NAMALWA (cell line): ENCODE data around the gene DNAAF2.
"Not testable (repeated sequence)": the region's sequence is repeated elsewhere in the genome, so short reads cannot be mapped to it uniquely, and the experiment has no call there.

Experiments
- DNase-seq: peaks from one replicate; pipeline ENCODE4 v3.0.0-alpha.2; 2015; ENCODE audit warnings: low spot score

DNAAF2 gene

DNA sequence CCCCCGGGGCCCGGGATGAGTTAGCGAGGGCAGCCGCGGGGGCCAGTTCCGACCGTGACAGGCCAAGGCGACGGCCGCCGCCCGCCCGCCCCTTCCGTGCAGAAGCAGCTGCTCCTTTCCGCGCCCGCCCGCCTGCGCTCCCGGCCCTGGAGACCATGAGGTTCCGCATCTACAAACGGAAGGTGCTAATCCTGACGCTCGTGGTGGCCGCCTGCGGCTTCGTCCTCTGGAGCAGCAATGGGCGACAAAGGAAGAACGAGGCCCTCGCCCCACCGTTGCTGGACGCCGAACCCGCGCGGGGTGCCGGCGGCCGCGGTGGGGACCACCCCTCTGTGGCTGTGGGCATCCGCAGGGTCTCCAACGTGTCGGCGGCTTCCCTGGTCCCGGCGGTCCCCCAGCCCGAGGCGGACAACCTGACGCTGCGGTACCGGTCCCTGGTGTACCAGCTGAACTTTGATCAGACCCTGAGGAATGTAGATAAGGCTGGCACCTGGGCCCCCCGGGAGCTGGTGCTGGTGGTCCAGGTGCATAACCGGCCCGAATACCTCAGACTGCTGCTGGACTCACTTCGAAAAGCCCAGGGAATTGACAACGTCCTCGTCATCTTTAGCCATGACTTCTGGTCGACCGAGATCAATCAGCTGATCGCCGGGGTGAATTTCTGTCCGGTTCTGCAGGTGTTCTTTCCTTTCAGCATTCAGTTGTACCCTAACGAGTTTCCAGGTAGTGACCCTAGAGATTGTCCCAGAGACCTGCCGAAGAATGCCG, 13.7 kb downstream of the DNAAF2 start:
- peak; percentile 47 for DNase-seq

- peak; percentile 93 for DNase-seq
Observed at GRCh38 chr14:49620182-49621113, 14.6 kb downstream of the DNAAF2 start, which contains the start of the genes MGAT2 and RPL36AL. TSS of gene MGAT2 (plus strand) at chr14:49620799. CDS start at chr14:49621269, 470 bp downstream. TSS of gene RPL36AL (minus strand) at chr14:49620626. CDS start at chr14:49619104, 1,522 bp downstream.

DNA sequence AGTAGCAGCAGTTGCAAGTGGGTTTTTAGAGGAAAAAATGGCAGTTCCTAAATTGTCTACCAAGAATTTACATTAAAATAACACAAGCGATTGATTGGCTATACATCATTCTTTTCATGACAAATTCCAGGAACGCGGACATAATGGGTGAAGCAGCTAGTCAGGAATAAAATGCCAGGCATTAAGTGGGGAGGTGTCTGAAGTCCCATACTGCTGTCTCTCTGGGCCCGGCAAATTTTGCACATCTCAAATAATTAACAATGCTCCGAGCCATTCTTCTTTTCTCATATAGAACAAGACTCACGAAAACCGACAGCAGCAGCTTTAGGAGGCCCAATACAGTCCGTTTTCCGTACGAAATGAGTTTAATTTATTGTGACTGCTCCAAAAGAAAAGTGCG, 15.3 kb downstream of the DNAAF2 start:
- no peak for DNase-seq

- DNase-seq = not testable (repeated sequence)
Observed at GRCh38 chr14:49619273-49619672, 15.8 kb downstream of the DNAAF2 start.

GRCh38 chr14:49617852-49618519, 17.1 kb downstream of the DNAAF2 start:
- no peak for DNase-seq

GRCh38 chr14:49615776-49616175, 19.3 kb downstream of the DNAAF2 start:
- DNase-seq = no peak

DNA sequence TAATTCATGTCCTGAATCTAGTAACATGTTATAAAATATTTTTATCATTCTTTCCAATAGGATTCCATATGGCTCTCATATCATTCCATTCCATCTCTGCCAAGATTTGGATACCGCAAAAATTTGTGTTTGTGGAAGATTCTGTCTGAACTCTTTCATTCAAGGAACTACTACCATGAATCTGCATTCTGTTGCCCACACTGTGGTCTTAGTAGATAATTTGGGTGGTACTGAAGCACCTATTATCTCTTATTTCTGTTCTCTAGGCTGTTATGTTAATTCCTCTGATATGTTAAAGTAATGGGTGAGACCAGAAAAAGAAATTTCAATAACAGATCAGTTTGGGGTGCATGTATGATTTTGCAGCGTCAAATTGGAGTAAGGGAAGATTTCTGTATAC, 20.8 kb downstream of the DNAAF2 start:
- DNase-seq = no peak

GRCh38 chr14:49612671-49613070, 22.4 kb downstream of the DNAAF2 start:
- no peak for DNase-seq

DNA sequence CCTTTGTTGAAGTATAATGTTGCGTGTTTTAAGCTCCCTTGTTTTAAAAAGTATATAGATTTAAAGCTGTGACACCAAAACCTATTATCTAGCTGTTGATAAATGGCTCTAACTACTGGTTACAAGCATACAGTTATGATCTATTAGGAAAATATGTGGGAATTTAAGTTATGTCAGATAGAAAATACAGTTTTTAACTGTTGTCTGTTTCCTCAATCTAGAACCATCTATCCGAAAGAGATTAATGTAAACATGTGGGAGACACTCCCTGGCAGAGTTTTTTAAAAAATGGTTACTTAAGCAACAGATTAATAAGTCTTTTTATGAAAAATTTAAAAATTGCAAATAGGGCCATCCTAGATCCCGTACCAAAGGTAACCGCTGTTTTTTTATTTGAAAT, 22.8 kb downstream of the DNAAF2 start:
- DNase-seq = no peak

DNA sequence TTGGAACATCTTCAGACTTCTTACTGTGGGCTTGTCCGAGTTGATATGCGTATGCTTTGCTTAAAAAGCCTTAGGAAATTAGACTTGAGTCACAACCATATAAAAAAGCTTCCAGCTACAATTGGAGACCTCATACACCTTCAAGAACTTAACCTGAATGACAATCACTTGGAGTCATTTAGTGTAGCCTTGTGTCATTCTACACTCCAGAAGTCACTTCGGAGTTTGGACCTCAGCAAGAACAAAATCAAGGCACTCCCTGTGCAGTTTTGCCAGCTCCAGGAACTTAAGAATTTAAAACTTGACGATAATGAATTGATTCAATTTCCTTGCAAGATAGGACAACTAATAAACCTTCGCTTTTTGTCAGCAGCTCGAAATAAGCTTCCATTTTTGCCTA, 27.5 kb downstream of the DNAAF2 start:
- DNase-seq = no peak

DNA sequence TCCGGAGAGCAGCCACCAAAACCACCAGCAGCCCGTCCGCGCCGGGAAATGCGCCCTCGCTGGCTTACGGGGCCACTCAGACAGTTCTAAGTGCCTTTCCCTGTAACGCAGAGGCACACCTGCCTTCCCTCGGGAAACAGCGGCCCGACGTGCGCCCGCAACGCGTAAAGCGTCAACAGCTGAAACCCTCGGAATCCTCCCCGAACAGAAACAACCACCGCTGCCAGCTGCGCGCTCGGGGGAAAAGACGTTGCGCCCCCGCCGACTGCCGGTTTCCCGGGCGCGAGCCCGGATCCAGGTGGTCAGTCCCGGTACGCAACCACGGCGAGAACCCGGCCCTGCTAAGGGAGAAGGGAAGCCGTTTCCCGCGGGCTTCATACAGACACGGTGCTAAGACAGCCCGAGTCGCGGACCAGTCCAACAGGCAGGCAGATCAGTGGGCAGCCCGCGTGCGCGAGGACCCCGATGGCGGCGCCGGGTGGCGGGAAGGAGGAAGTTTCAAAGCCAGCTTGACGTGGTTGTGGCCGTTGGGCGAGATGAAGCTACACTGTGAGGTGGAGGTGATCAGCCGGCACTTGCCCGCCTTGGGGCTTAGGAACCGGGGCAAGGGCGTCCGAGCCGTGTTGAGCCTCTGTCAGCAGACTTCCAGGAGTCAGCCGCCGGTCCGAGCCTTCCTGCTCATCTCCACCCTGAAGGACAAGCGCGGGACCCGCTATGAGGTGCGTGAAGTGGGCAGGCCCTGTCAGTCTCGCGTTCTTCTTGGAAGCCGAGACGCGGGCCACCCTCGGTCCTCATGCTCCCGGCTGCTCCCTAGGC, 36.4 kb downstream of the DNAAF2 start, which contains the start of gene LRR1:
LRR1 (plus strand) TSS at position 456 of the 816 bp plus-strand sequence; CDS start at position 537, 81 bp downstream.
- peak; percentile 71 for DNase-seq

- no peak for DNase-seq
Observed at GRCh38 chr14:49598189-49598484, 36.9 kb downstream of the DNAAF2 start.

DNA sequence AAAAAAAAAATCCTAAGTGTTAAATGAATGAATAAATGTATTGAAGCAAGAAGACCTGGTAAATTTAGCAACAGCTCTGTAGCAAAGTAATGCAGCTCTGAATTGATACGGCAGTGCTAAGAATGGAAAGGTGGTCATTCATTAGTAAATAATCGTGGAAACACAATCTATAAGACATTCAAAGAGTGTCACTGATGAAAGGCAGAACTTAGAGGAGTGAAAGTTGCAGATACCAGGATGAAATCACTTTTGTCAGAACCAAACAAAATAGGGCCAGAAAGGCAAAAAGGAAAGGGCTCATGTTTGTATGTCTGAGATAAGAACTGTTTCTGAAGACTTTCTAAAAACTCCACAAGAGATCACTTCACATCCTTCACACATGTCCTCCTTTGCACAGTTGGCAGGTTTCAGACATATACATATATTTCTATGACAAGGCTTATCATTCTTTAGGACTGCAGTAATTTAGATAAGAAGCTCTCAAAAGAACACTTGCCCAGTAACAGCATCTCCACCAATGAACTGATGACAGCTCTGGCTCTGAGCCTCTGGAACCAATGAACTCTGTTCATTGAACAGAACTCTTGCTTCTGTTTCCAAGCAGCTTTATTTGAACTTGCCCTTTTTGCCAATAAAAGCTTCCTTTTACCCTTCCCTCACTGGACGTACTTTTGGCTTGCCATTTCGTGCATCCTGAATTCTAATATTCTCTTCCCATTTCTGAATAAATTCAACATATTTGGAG, 40.5 kb downstream of the DNAAF2 start:
- DNase-seq = no peak

DNA sequence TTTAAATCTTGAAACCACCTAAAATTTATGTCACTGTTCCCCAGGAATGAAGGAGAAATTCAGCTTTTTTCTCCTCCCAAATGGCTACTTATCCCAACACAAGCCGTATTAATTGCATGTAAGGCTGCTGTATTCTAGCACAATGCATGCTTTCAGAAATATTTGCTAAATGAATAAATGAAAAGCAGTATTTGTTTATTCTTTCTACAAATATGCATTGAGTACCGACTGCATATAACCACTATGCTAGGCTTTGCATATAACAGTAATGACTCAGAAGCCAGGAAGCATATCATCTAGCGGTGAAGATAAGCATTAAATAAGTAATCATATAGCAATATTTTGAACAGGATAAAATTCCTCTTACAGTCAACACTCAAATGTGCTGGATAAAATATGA, 42.0 kb downstream of the DNAAF2 start:
- DNase-seq = no peak

DNA sequence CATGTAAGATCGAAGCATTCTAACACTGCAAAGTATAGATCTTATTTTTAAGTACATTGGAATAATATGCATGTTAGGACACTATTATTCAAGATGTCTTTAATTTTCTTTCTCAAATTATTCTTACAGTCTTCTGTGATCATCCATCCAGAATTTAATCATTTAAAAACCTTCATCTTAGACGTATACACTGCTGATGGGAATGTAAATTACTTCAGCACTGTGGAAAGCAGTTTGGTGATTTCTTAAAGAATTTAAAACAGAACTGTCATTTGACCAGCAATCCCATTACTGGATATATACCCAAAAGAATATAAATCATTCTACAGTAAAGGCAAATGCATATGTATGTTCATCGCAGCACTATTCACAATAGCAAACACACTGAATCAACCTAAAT, 45.7 kb downstream of the DNAAF2 start:
- DNase-seq = no peak

DNA sequence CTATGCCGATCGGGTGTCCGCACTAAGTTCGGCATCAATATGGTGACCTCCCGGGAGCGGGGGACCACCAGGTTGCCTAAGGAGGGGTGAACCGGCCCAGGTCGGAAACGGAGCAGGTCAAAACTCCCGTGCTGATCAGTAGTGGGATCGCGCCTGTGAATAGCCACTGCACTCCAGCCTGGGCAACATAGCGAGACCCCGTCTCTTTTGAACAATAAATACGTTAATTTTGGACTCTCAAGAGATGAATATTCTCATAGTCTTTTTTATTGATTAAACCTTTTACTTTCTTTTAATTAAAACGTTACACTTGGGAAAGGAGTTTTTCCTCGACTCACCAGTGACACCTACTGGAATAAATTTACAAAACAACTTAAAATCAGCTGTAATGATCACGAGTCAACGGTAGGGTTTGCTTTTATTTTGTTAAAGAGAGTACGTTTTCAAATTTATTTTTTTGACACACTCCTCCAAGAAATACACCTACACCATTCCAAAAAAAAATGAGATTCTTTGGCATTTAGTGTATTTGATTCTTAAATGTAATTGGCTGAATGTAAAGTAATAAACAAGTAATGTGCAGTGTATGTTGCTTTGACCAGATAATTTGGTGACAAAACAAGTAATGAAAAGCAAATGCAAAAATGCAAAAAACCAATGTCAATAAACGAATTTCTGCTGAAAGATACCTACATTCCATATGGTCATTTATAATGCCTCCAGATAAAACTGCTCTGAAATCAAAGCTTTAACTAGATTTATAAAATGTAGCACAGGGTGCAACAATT, 48.2 kb downstream of the DNAAF2 start:
- DNase-seq = peak; percentile 74

GRCh38 chr14:49585803-49586672, 49.0 kb downstream of the DNAAF2 start, which contains the start of gene RPS29:
TSS of gene RPS29 (minus strand) at chr14:49586380. CDS start at chr14:49586346, 34 bp downstream.
- DNase-seq = peak; percentile 97

- not testable (repeated sequence) for DNase-seq
Observed at GRCh38 chr14:49584981-49585640, 49.9 kb downstream of the DNAAF2 start.
